Measurements from ENCODE around the gene PCDHGC5.

PCDHGC5 gene

GRCh38 chr5:141491323-141492167 lies 2.7 kb downstream of the PCDHGC5 start:
- no peak for DNase-seq

- DNase-seq: no peak
Observed at GRCh38 chr5:141492168-141492885, 3.4 kb downstream of the PCDHGC5 start.

GRCh38 chr5:141493500-141494422 lies 4.9 kb downstream of the PCDHGC5 start:
- no peak for DNase-seq

GRCh38 chr5:141494761-141495452 lies 6.0 kb downstream of the PCDHGC5 start:
- DNase-seq: no peak

GRCh38 chr5:141495453-141495811 lies 6.6 kb downstream of the PCDHGC5 start:
- no peak for DNase-seq

GRCh38 chr5:141496038-141496437 lies 7.2 kb downstream of the PCDHGC5 start:
- no peak for DNase-seq

GRCh38 chr5:141501761-141502160 lies 12.9 kb downstream of the PCDHGC5 start:
- no peak for DNase-seq

GRCh38 chr5:141503681-141504080 lies 14.8 kb downstream of the PCDHGC5 start:
- DNase-seq: no peak

GRCh38 chr5:141504216-141504615 lies 15.3 kb downstream of the PCDHGC5 start:
- no peak for DNase-seq

GRCh38 chr5:141506381-141507155 lies 17.7 kb downstream of the PCDHGC5 start:
- DNase-seq: no peak

- peak; percentile 2 for DNase-seq
Observed at GRCh38 chr5:141507387-141508091, 18.7 kb downstream of the PCDHGC5 start.

- DNase-seq: no peak
Observed at GRCh38 chr5:141508440-141508797, 19.5 kb downstream of the PCDHGC5 start.

- DNase-seq: no peak
Observed at GRCh38 chr5:141508798-141509611, 20.1 kb downstream of the PCDHGC5 start.

- no peak for DNase-seq
Observed at GRCh38 chr5:141510160-141510559, 21.3 kb downstream of the PCDHGC5 start.

- no peak for DNase-seq
Observed at GRCh38 chr5:141510850-141511601, 22.1 kb downstream of the PCDHGC5 start.

- DNase-seq: no peak
Observed at GRCh38 chr5:141511771-141512325, 23.0 kb downstream of the PCDHGC5 start.

- peak; percentile 62 for DNase-seq
Observed at GRCh38 chr5:141512390-141512910, 23.6 kb downstream of the PCDHGC5 start.

- peak; percentile 39 for DNase-seq
Observed at GRCh38 chr5:141512911-141513626, 24.2 kb downstream of the PCDHGC5 start.

All from DMS79 treated with DMSO at 0.1 percent for 48 hours (cell line).